HCT116 (cell line): ENCODE results near the gene EPGN. TPM values are rescaled to one million over a fixed set of nuclear protein-coding genes. Genes with fewer than 3 reads are reported as not detected.

Experiments used
- ATAC-seq: fragments of 200-7000 bp; cut with Tn5 transposase; 2 replicates; pipeline ENCODE4 v1.9.1; 2020; ENCODE audit warnings: mild to moderate bottlenecking, moderate library complexity
- BruUV-seq: library from RNA; stranded (reverse); fragments of 400-500 nt; replicated peaks from 2 replicates; lab custom pipeline; 2021; lab: Mats Ljungman, UMichigan
- CTCF ChIA-PET: fragments of 300-600 bp; sonication (Branson Sonifier 250); formaldehyde crosslinking; loops from one replicate; lab custom pipeline; 2021; ENCODE audit warnings: antibody characterized with exemption; lab: Charles Lee
- POLR2A ChIA-PET: fragments of 300-600, 350-600 bp; sonication (Branson Sonifier 250); formaldehyde crosslinking; loops from one replicate; lab custom pipeline; 2021; ENCODE audit warnings: antibody characterized with exemption; lab: Charles Lee
- RAD21 ChIA-PET, 2 experiments: fragments of 300-600 bp; sonication (Branson Sonifier 250); formaldehyde crosslinking; loops; one replicate each; lab custom pipeline; 2023; ENCODE audit warnings: low total read pairs in 2 of 2; ENCODE audit not compliant: uncharacterized antibody in 2 of 2, unreplicated experiment in 2 of 2, low non-redundant PET in 1 of 2; lab: Charles Lee
- DNase-seq: peaks from one replicate; pipeline ENCODE4 v3.0.0-alpha.2; 2010; ENCODE audit warnings: low read depth, low spot score
- H2AFZ ChIP-seq: fragments of 200-600 bp; shearing (Covaris generic), sonication (generic); 2 replicates; pipeline ENCODE4 v1.6.1; 2017; ENCODE audit warnings: low read depth, mixed run types, mixed read lengths, antibody characterized with exemption, low read length; ENCODE audit not compliant: poor library complexity, severe bottlenecking
- H3K27ac ChIP-seq: 2 replicates; pipeline ENCODE4 v1.5.1; 2012; ENCODE audit warnings: low read depth, low read length
- H3K27me3 ChIP-seq: fragments of 200-600 bp; sonication (generic); 2 replicates; pipeline ENCODE4 v1.6.1; 2016; ENCODE audit warnings: mixed run types, low read length, mixed read lengths; ENCODE audit not compliant: insufficient read depth
- H3K36me3 ChIP-seq, 2 experiments: fragments of 200-500 bp in 1 of 2; fragments of 200-600 bp in 1 of 2; sonication (Bioruptor generic) in 1 of 2; sonication (generic) in 1 of 2; 2 replicates each; pipeline versions ENCODE4 v1.5.1 to v1.6.1; 2014 to 2016; ENCODE audit warnings: low read length in 2 of 2, inconsistent platforms in 1 of 2, mixed read lengths in 1 of 2, mixed run types in 1 of 2; ENCODE audit not compliant: insufficient read depth in 2 of 2, control insufficient read depth in 1 of 2
- H3K4me1 ChIP-seq, 2 experiments: fragments of 200-600 bp in 1 of 2; sonication (generic) in 1 of 2; 2 replicates each; pipeline versions ENCODE4 v1.5.1 to v1.6.1; 2012 to 2017; ENCODE audit warnings: low read length in 2 of 2, inconsistent platforms in 1 of 2, mild to moderate bottlenecking in 1 of 2, mixed read lengths in 1 of 2, mixed run types in 1 of 2, moderate library complexity in 1 of 2; ENCODE audit not compliant: insufficient read depth in 2 of 2, control insufficient read depth in 1 of 2
- H3K4me2 ChIP-seq: fragments of 200-600 bp; sonication (generic); 2 replicates; pipeline ENCODE4 v1.6.1; 2017; ENCODE audit warnings: mixed run types, low read length, mixed read lengths
- H3K4me3 ChIP-seq, 2 experiments: fragments of 200-600 bp in 1 of 2; sonication (generic) in 1 of 2; replicated peaks in 1 of 2; 2 replicates each; pipeline ENCODE4 v1.5.1; 2011 to 2016; ENCODE audit warnings: low read length in 2 of 2, control low read depth in 1 of 2, low read depth in 1 of 2, mild to moderate bottlenecking in 1 of 2, mixed read lengths in 1 of 2, mixed run types in 1 of 2
- H3K79me2 ChIP-seq: fragments of 200-600 bp; sonication (generic); 2 replicates; pipeline ENCODE4 v1.6.1; 2017; ENCODE audit warnings: mild to moderate bottlenecking, mixed run types, low read length, moderate library complexity, mixed read lengths; ENCODE audit not compliant: insufficient read depth
- H3K9ac ChIP-seq: fragments of 200-600 bp; sonication (generic); 2 replicates; pipeline ENCODE4 v1.6.1; 2016; ENCODE audit warnings: low read length, mixed read lengths
- H3K9me2 ChIP-seq: fragments of 200-600 bp; sonication (generic), shearing (Covaris generic); 2 replicates; pipeline ENCODE4 v1.6.1; 2017; ENCODE audit warnings: mixed run types, mild to moderate bottlenecking, moderate library complexity; ENCODE audit not compliant: insufficient read depth
- H3K9me3 ChIP-seq, 2 experiments: fragments of 200-500 bp in 1 of 2; fragments of 200-600 bp in 1 of 2; sonication (Bioruptor generic) in 1 of 2; sonication (generic) in 1 of 2; 2 replicates each; pipeline ENCODE4 v1.6.1; 2014 to 2017; ENCODE audit warnings: low read length in 2 of 2, mixed read lengths in 2 of 2, inconsistent platforms in 1 of 2, low read depth in 1 of 2, mild to moderate bottlenecking in 1 of 2, mixed run types in 1 of 2, moderate library complexity in 1 of 2; ENCODE audit not compliant: control insufficient read depth in 1 of 2, insufficient read depth in 1 of 2
- H4K20me1 ChIP-seq: fragments of 200-600 bp; sonication (generic), shearing (Covaris generic); 2 replicates; pipeline ENCODE4 v1.6.1; 2017; ENCODE audit warnings: mixed run types, mild to moderate bottlenecking, moderate library complexity; ENCODE audit not compliant: insufficient read depth
- ATF3 ChIP-seq: IDR thresholded peaks from 2 replicates; pipeline ENCODE4 v1.6.1; 2012
- CBX3 ChIP-seq: IDR thresholded peaks from 2 replicates; pipeline ENCODE4 v1.6.1; 2012; ENCODE audit warnings: low read depth
- CTCF ChIP-seq, 3 experiments: fragments of 200-600 bp in 1 of 3; sonication (generic) in 1 of 3; IDR thresholded peaks in 2 of 3; conservative IDR thresholded peaks in 1 of 3; 2 replicates each; pipeline ENCODE4 v1.5.1; 2012 to 2017; ENCODE audit warnings: low read depth in 2 of 3, low read length in 2 of 3, antibody characterized with exemption in 1 of 3, borderline replicate concordance in 1 of 3, control low read depth in 1 of 3, mild to moderate bottlenecking in 1 of 3, mixed read lengths in 1 of 3, mixed run types in 1 of 3, moderate library complexity in 1 of 3; ENCODE audit not compliant: insufficient read depth in 1 of 3
- ELF1 ChIP-seq: IDR thresholded peaks from 2 replicates; pipeline ENCODE4 v1.6.1; 2012; ENCODE audit warnings: low read depth, borderline replicate concordance
- EZH2 ChIP-seq: fragments of 200-600 bp; sonication (generic); IDR thresholded peaks from 2 replicates; pipeline ENCODE4 v1.6.1; 2017; ENCODE audit warnings: antibody characterized with exemption, mixed run types
- EZH2phosphoT487 ChIP-seq: fragments of 200-600 bp; IDR thresholded peaks from 2 replicates; pipeline ENCODE4 v1.6.1; 2018; ENCODE audit warnings: antibody characterized with exemption, borderline replicate concordance
- RAD21 ChIP-seq: IDR thresholded peaks from 2 replicates; pipeline ENCODE4 v1.6.1; 2012; ENCODE audit warnings: low read depth, mild to moderate bottlenecking
- REST ChIP-seq: IDR thresholded peaks from 2 replicates; pipeline ENCODE4 v1.6.1; 2012; ENCODE audit warnings: low read depth
- SIN3A ChIP-seq: IDR thresholded peaks from 2 replicates; pipeline ENCODE4 v1.6.1; 2012; ENCODE audit warnings: low read depth
- SRF ChIP-seq: IDR thresholded peaks from 2 replicates; pipeline ENCODE4 v1.6.1; 2012; ENCODE audit warnings: low read depth
- intact Hi-C: fragments of 100-400 bp; cut with micrococcal nuclease; formaldehyde crosslinking; loops from 2 replicates; pipeline ENCODE4 v1.10.0; 2022
- total RNA-seq: library from RNA; stranded (reverse); gene quantifications from one replicate; pipeline ENCODE4 v1.2.1, GENCODE V29; 2021; ENCODE audit not compliant: unreplicated experiment

The EPGN gene
- total RNA-seq, 1 experiment from 2014 or later: 1.5 TPM

GRCh38 chr4:74293558-74293957 lies 14.7 kb upstream of the EPGN start (continued):
- TF ChIP-seq REST (no peak), EZH2phosphoT487 (no peak), EZH2 (no peak), SIN3A (no peak), CTCF (IDR thresholded peaks at IDR 0.05 in 2 of 3, conservative IDR thresholded peaks at IDR 0.05 in 1 of 3; ENCODE audit: borderline replicate concordance in 1 of 3, insufficient read depth in 1 of 3, low read depth in 2 of 3, low read length in 2 of 3) (no peak), ELF1 (no peak), CBX3 (no peak), RAD21 (no peak), SRF (no peak)

- no TSS peak for BruUV-seq
- RAD21 ChIA-PET: no interaction called here
- H3K79me2 ChIP-seq: no peaks in the 10 kb centered on the region
- TF ChIP-seq REST: no peak
- TF ChIP-seq ATF3: no peak
- H3K9ac ChIP-seq: no peak overlapping the region
- H3K9me2 ChIP-seq: no peaks in the 10 kb centered on the region
- no peak overlapping the region for H3K4me2 ChIP-seq
- no peak overlapping the region for H2AFZ ChIP-seq
- no peak overlapping the region for H3K27ac ChIP-seq
- POLR2A ChIA-PET: no interaction called here
- no peaks in the 10 kb centered on the region for H3K27me3 ChIP-seq
- H3K9me3 ChIP-seq: no peaks in the 10 kb centered on the region
- no peaks in the 10 kb centered on the region for H3K36me3 ChIP-seq
- intact Hi-C loops: no loop called here
- no peaks in the 10 kb centered on the region for H4K20me1 ChIP-seq
- no peak overlapping the region for H3K4me3 ChIP-seq
- H3K4me1 ChIP-seq: peaks cover 0 to 8% of the 10 kb centered on the region in 2 experiments; a peak in 1 of 4 replicates
- DNase-seq: no peak
- CTCF ChIA-PET: no interaction called here
- ATAC-seq: no peak
These were observed 13.6 kb upstream of the EPGN start for GRCh38 chr4:74294681-74295080.
